AG08396 (cell line): ENCODE measurements around the gene KCNIP3.
A peak's percentile ranks its signal among the peaks of the same experiment; 100 is the strongest.
"Not testable (repeated sequence)": the region's sequence is repeated elsewhere in the genome, so short reads cannot be mapped to it uniquely, and the experiment has no call there.

Experiments
- DNase-seq: peaks from one replicate; pipeline ENCODE4 v3.0.0; 2012; ENCODE audit warnings: low spot score, mixed read lengths

KCNIP3 gene

GRCh38 chr2:95346738-95347671 is 49.9 kb downstream of the KCNIP3 start:
- DNase-seq: no peak

- no peak for DNase-seq
Measured at GRCh38 chr2:95347681-95348608, 50.8 kb downstream of the KCNIP3 start.

DNA sequence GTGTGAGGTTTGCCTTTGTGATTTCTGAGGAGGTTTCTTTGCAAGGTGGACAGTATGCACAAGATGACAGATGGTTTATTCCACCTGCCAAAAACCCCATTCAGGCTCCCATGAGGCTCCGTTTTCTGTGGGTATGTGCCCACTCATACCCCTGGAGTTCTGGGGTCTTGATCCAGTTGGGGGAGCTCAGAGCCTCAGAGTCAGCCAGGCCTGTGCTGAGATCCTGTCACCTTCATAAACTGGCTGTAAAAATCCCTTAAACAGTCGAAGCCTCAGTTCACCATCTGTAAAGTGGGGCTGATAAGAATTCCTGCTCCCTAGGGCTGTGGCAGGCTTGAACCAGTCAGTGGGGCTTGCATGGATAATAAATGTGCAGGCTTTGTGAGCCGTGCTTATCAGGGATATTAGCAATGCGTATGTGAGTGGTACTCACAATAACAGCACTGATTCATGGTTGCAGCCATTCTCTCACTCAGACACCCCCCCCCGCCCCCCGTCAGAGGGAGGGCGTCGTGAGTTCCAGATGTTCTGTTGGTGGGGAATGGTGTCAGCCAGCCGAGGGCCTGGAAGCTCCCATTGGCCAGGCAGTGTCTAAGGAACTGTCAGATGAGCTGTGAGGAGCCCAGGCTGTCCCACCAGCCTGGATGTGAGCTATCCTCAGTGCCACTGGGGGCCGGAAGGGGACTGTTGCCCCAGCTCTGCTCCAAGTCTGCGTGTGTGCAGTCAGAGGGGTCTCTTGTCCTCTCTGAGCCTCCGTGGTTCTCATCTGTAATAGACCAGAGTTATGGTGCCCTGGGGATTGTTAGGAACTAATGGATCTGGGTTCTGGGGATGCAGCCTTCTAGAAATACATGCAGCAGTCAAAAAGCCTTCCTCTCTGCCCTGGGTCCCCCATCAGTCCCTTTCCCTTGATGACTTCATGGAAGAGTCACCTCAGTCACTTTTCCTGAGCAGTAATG is 51.7 kb downstream of the KCNIP3 start:
- DNase-seq: peak; percentile 39

DNA sequence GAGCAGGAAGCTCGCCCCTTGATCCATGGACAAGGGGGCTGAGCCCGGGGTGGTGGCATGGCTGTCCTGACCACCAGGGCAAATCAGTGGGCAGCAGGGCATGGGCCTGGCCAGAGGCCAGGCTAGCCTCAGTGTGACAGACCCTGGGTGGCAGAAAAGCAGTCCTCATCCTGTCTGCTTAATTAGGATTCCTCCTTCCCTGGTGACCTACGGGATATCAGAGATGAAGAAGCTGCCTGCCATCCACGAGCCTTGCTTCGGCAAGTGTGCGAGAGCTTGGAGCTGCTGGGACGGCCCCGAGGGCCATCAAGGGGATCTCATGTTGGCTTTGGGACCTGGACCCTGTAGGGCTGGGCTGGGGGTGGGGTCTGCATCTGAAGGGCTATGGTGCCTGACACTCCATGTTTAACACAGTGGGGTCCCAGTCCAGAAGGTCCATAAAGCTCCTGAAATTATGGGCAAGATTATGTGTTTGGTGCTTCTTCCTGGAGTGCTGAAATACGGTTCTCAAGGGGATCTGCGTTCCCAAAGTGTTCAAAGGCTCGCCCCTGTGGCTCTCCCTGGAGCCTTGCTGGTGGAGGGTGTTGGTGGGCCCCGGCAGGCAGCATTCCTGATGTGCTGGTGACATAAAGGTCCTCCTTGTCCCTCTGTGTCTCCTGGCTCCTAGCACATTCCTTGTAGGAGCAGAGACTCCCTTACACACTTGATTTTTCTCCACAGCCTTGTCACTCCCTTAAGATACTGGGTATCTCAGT is 52.6 kb downstream of the KCNIP3 start:
- DNase-seq: no peak

GRCh38 chr2:95350368-95350767 is 53.2 kb downstream of the KCNIP3 start:
- DNase-seq: no peak

- no peak for DNase-seq
Measured at GRCh38 chr2:95350774-95351597, 53.8 kb downstream of the KCNIP3 start.

- no peak for DNase-seq
Measured at GRCh38 chr2:95351598-95351915, 54.4 kb downstream of the KCNIP3 start.

- no peak for DNase-seq
Measured at GRCh38 chr2:95352310-95353054, 55.3 kb downstream of the KCNIP3 start.

DNA sequence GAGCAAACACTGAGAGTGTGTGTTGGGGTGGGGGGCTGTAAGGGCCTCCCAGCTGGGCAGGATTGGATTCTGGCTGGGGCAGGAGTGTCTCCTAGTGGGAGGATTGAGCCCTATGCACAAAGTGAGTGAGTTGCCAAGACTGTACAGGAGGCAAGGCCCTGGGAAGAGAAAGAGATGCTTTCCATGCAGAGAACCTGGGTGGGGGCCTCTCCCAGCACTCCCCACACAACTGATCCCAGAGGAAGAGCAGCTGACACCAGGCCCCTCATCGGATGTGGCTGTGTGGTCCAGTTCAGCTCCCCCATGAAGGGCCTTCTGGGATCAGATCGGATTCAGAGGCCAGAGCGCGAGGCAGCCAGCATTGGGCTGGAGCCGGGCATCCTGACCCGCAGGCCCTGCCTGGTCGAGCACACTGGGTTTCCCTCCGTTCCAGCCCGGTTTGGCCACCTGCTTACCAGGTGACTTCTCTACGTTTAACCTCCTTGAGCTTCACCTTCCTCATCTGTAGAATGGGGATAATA is 56.0 kb downstream of the KCNIP3 start:
- no peak for DNase-seq

DNA sequence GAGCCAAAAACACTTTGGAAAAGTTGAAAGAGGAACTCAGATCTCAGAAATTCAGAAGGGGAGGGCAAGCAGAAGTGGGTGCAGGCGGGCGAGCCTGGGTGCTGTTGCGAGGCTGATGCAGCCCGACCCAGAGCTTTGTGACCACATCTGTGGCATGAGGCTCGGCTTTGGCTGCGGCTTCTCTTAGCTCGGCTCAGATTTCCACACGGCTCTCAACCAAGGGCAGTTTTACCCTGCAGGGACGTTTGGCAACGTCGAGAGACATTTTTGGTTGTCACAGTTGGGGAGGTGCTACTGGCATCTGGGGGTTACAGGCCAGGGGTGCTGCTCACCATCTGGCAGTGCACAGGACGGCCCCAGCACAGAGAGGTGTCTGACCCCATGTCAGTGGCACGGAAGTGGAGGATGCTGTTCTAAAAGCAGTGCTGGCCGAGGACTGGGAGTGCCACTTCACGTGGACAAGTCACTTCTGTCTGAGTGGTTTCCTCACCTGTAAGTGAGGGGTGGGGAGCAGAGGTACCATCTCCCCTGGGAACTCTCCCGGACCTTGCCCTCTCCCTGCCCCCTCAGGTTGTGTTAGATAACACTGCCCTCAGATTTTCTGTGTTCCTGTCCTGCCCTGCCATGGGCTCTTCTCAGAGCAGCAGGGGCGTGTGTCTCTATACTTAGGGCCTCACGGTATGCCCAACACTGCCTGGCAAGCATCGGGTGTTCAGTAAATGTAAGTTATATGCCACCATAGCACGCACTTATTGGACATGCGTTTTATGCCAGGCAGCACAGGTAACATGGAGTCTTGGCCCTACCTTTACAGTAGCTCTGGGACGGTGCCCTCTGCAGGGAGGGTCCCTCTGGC is 56.7 kb downstream of the KCNIP3 start:
- DNase-seq: no peak

DNA sequence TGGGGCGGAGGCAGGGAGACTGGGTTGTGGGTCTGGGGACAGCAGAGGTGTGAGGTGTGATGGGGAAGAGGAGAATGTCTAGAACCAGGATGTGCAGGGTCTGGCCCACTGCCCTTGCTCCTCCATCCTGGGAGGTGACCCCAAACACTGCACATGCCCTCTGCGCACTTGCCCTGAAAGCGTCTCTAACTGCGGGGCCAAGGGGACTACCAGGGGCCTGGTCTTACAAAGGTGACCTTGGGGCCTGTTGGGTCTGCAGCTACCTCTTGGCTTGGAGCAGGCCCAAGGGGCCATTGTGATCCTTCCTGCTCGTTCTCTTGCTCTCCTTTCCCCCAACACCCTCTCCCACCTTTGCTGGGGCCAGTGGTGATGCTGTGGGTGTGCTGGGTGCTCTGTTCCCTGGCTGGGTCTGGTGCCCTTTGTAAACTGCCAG is 57.3 kb downstream of the KCNIP3 start:
- no peak for DNase-seq

GRCh38 chr2:95354925-95355324 is 57.8 kb downstream of the KCNIP3 start:
- DNase-seq: no peak

- not testable (repeated sequence) for DNase-seq
Measured at GRCh38 chr2:95355486-95355885, 58.3 kb downstream of the KCNIP3 start.

- DNase-seq: no peak
Measured at GRCh38 chr2:95356821-95357700, 59.9 kb downstream of the KCNIP3 start.

GRCh38 chr2:95357717-95358280 is 60.7 kb downstream of the KCNIP3 start:
- DNase-seq: no peak

DNA sequence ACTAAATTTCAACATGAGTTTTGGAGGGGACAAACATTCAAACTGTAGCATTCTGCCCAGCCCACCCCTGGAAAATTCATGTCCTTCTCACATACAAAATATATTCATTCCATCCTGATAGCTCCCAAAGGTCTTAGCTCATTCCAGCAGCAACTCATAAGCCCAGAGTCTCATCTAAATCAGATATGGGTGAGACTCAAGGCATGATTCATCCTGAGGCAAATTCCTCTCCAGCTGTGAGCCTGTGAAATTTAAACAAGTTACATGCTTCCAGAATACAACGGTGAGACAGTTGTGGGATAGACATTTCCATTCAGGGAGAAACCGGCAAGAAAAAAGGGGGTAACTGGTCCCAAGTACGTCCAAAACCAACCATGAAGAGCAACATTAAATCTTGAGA is 61.9 kb downstream of the KCNIP3 start:
- peak; percentile 30 for DNase-seq

GRCh38 chr2:95359501-95359930 is 62.4 kb downstream of the KCNIP3 start:
- DNase-seq: no peak
